OCI-LY1 (cell line): ENCODE measurements around the gene GSTA1.
"Not testable (repeated sequence)": the region's sequence is repeated elsewhere in the genome, so short reads cannot be mapped to it uniquely, and the experiment has no call there.

ENCODE experiments used
- H2AFZ ChIP-seq: fragments of 200-600 bp; sonication (generic), shearing (Covaris generic); 2 replicates; pipeline ENCODE4 v1.6.0; 2014; ENCODE audit warnings: antibody characterized with exemption, mild to moderate bottlenecking, low read length
- H3F3A ChIP-seq: fragments of 200-600 bp; sonication (generic), shearing (Covaris generic); 2 replicates; pipeline ENCODE4 v1.6.0; 2014; ENCODE audit warnings: mild to moderate bottlenecking, antibody characterized with exemption, low read length, moderate library complexity; ENCODE audit not compliant: insufficient read depth
- H3K27ac ChIP-seq: fragments of 200-600 bp; sonication (generic); 2 replicates; pipeline ENCODE4 v1.5.1; 2014; ENCODE audit warnings: low read length, mixed run types, mild to moderate bottlenecking, low read depth; ENCODE audit not compliant: poor library complexity, severe bottlenecking
- H3K27me3 ChIP-seq: fragments of 200-600 bp; sonication (generic); 2 replicates; pipeline ENCODE4 v1.6.0; 2014; ENCODE audit warnings: antibody characterized with exemption, mild to moderate bottlenecking, low read length, moderate library complexity; ENCODE audit not compliant: insufficient read depth
- H3K36me3 ChIP-seq: fragments of 200-600 bp; sonication (generic); 2 replicates; pipeline ENCODE4 v1.6.1; 2014; ENCODE audit warnings: mild to moderate bottlenecking, antibody characterized with exemption, low read length, moderate library complexity, mixed read lengths; ENCODE audit not compliant: insufficient read depth
- H3K4me1 ChIP-seq: fragments of 200-600 bp; sonication (generic); 2 replicates; pipeline ENCODE4 v1.5.1; 2014; ENCODE audit warnings: mild to moderate bottlenecking, low read length, moderate library complexity; ENCODE audit not compliant: insufficient read depth, severe bottlenecking
- H3K4me2 ChIP-seq: fragments of 200-600 bp; sonication (generic), shearing (Covaris generic); 2 replicates; pipeline ENCODE4 v1.6.1; 2014; ENCODE audit warnings: low read length
- H3K4me3 ChIP-seq: fragments of 200-600 bp; sonication (generic); 2 replicates; pipeline ENCODE4 v1.5.1; 2014; ENCODE audit warnings: low read length, low read depth, mild to moderate bottlenecking, mixed read lengths; ENCODE audit not compliant: poor library complexity, severe bottlenecking
- H3K79me2 ChIP-seq: fragments of 200-600 bp; shearing (Covaris generic); 2 replicates; pipeline ENCODE4 v1.6.1; 2016; ENCODE audit warnings: mixed run types, low read length, mixed read lengths; ENCODE audit not compliant: insufficient read depth
- H3K9ac ChIP-seq: fragments of 200-600 bp; sonication (generic), shearing (Covaris generic); 2 replicates; pipeline ENCODE4 v1.6.1; 2014; ENCODE audit warnings: mild to moderate bottlenecking, low read length, mixed read lengths
- H3K9me2 ChIP-seq: fragments of 200-600 bp; sonication (generic), shearing (Covaris generic); 2 replicates; pipeline ENCODE4 v1.6.1; 2014; ENCODE audit warnings: low read depth, mild to moderate bottlenecking, low read length, mixed read lengths
- H3K9me3 ChIP-seq: fragments of 200-600 bp; shearing (Covaris generic); 2 replicates; pipeline ENCODE4 v1.6.1; 2014; ENCODE audit warnings: low read length, mixed read lengths
- H4K20me1 ChIP-seq: fragments of 200-600 bp; sonication (generic), shearing (Covaris generic); 2 replicates; pipeline ENCODE4 v1.6.0; 2016; ENCODE audit warnings: mild to moderate bottlenecking, low read length; ENCODE audit not compliant: insufficient read depth
- CTCF ChIP-seq: fragments of 200-600 bp; sonication (generic), shearing (Covaris generic); IDR thresholded peaks from 2 replicates; pipeline ENCODE4 v1.5.1; 2017; ENCODE audit warnings: mild to moderate bottlenecking, antibody characterized with exemption, low read length, moderate library complexity, mixed read lengths
- EZH2 ChIP-seq: fragments of 200-600 bp; sonication (generic), shearing (Covaris generic); IDR thresholded peaks from 2 replicates; pipeline ENCODE4 v1.8.0; 2017; ENCODE audit warnings: borderline replicate concordance, mixed run types, mild to moderate bottlenecking, antibody characterized with exemption, low read length, moderate library complexity, mixed read lengths

GSTA1 gene

GRCh38 chr6:52802806-52803205 is 810 bp downstream of the GSTA1 start:
- no peak overlapping the region for H3K9ac ChIP-seq
- no peak overlapping the region for H3K27ac ChIP-seq
- H3F3A ChIP-seq: no peaks in the 10 kb centered on the region
- no peaks in the 10 kb centered on the region for H4K20me1 ChIP-seq
- H3K9me2 ChIP-seq: no peaks in the 10 kb centered on the region
- H3K27me3 ChIP-seq: no peaks in the 10 kb centered on the region
- TF ChIP-seq CTCF: no peak
- no peak for TF ChIP-seq EZH2
- H3K4me2 ChIP-seq: no peak overlapping the region
- H3K4me1 ChIP-seq: no peaks in the 10 kb centered on the region
- no peaks in the 10 kb centered on the region for H3K9me3 ChIP-seq
- no peak overlapping the region for H3K4me3 ChIP-seq
- H3K36me3 ChIP-seq: no peaks in the 10 kb centered on the region
- H3K79me2 ChIP-seq: no peaks in the 10 kb centered on the region
- H2AFZ ChIP-seq: no peak overlapping the region

GRCh38 chr6:52801188-52801841 is 2.3 kb downstream of the GSTA1 start:
- TF ChIP-seq CTCF: no peak
- no peak for TF ChIP-seq EZH2

GRCh38 chr6:52799272-52799671 is 4.3 kb downstream of the GSTA1 start:
- not testable (repeated sequence) for H4K20me1 ChIP-seq, H3K36me3 ChIP-seq, H3K9me2 ChIP-seq, H3K4me3 ChIP-seq, H3K27me3 ChIP-seq, H3K9ac ChIP-seq, H3K27ac ChIP-seq, H3F3A ChIP-seq, H2AFZ ChIP-seq, H3K79me2 ChIP-seq, H3K4me2 ChIP-seq, H3K9me3 ChIP-seq, H3K4me1 ChIP-seq

More at GRCh38 chr6:52801188-52801841, 2.3 kb downstream of the GSTA1 start:
- Histone ChIP-seq H3K9me3 (no peaks in the 10 kb centered on the region), H3K27me3 (no peaks in the 10 kb centered on the region), H3K9me2 (no peaks in the 10 kb centered on the region), H4K20me1 (no peaks in the 10 kb centered on the region), H3K36me3 (no peaks in the 10 kb centered on the region), H3K4me2 (no peak overlapping the region), H3K79me2 (no peaks in the 10 kb centered on the region), H3K4me1 (no peaks in the 10 kb centered on the region), H2AFZ (no peak overlapping the region), H3F3A (no peaks in the 10 kb centered on the region), H3K9ac (no peak overlapping the region), H3K4me3 (no peak overlapping the region), H3K27ac (no peak overlapping the region)

GRCh38 chr6:52794366-52794765 is 9.2 kb downstream of the GSTA1 start:
- not testable (repeated sequence) for H3F3A ChIP-seq, H3K27me3 ChIP-seq, H3K9me3 ChIP-seq, H3K4me3 ChIP-seq, H3K27ac ChIP-seq, H4K20me1 ChIP-seq, H2AFZ ChIP-seq, H3K79me2 ChIP-seq, H3K9me2 ChIP-seq, H3K4me1 ChIP-seq, H3K4me2 ChIP-seq, H3K9ac ChIP-seq, H3K36me3 ChIP-seq
